ENCODE measurements around the gene B4GAT1.

B4GAT1 gene

DNA sequence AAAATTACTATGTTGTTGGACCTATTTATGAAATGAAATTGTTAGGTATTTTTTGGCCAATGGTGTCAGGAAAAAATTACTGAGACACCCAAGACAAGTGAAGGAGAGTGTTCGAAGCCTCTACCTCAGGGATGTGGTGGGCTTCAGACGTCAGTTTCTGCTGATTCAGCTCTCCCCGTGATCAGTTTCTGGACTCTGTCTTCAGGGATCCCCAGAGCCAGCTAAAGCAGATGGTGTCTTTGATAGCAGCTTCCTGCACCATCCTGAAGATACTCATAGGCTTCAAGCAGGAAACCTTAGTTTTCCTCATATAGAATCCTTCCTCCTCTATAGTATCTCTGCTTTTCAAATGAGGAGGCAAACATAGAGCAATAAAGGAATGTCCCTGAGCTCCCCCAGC is 38.0 kb downstream of the B4GAT1 start:
- no peak for DNase-seq (ENCODE audit: low read depth, low spot score)

DNA sequence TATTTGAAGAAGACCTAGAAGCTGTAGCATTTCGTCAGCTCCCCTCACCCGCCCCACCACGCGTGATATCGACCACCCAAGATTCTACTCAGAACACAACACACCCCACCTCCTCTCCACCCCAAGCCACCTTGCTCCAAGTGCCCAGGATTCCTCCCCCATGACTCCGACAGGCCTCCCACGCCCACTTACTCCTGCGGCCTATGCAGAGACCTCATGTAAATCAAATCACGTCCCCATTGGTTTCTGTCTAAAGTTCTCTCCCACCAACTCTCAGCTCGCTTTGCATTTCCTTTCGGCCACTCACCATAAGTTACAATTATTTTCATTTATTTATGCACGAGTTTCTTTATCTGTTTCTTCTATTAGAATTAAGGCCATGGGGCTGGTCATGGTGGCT is 44.8 kb downstream of the B4GAT1 start:
- no peak for DNase-seq (ENCODE audit: low read depth, low spot score)

DNA sequence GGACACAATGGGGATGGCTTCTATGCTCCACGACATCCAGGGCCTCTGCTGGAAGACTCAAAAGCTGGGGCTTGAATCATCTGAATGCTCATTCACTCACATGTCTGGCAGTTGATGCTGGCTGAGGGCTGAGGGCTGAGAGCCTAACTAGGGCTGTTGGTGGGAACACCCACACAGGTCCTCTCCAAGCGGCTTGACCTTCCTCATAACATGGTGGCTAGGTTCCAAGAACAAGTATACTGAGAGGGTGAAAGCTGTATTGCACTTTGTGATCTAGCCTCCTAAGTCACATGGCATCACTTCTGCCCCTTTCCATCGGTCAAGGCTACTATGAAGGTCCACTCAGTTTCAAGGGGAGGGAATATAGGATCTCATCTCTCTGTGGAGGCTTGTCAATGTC is 48.2 kb downstream of the B4GAT1 start:
- no peak for DNase-seq (ENCODE audit: low read depth, low spot score)

- no peak for DNase-seq (ENCODE audit: low read depth, low spot score)
These were observed 49.8 kb downstream of the B4GAT1 start for GRCh38 chr11:66297610-66298009.

Measured in brain pericyte (primary cell).